Measurements from ENCODE around the gene TTC7B. TPM values are rescaled to one million over a fixed set of nuclear protein-coding genes. Genes with fewer than 3 reads are reported as not detected.

The TTC7B gene
- total RNA-seq, 1 experiment from 2014 or later = 21.3 TPM

- DNase-seq (ENCODE audit: low read depth) = no peak
Measured at GRCh38 chr14:90777358-90777757, 38.9 kb downstream of the TTC7B start.

- no peak for DNase-seq (ENCODE audit: low read depth)
Measured at GRCh38 chr14:90775441-90775840, 40.8 kb downstream of the TTC7B start.

GRCh38 chr14:90774316-90774715, 41.9 kb downstream of the TTC7B start:
- DNase-seq (ENCODE audit: low read depth) = no peak

- DNase-seq (ENCODE audit: low read depth) = no peak
Measured at GRCh38 chr14:90773705-90774104, 42.5 kb downstream of the TTC7B start.

- no peak for DNase-seq (ENCODE audit: low read depth)
Measured at GRCh38 chr14:90773196-90773486, 43.1 kb downstream of the TTC7B start.

GRCh38 chr14:90767899-90768298, 48.3 kb downstream of the TTC7B start:
- no peak for DNase-seq (ENCODE audit: low read depth)

GRCh38 chr14:90760591-90761316, 55.5 kb downstream of the TTC7B start:
- peak; percentile 48 for DNase-seq (ENCODE audit: low read depth)

GRCh38 chr14:90760078-90760444, 56.2 kb downstream of the TTC7B start:
- DNase-seq (ENCODE audit: low read depth) = no peak

- no peak for DNase-seq (ENCODE audit: low read depth)
Measured at GRCh38 chr14:90759370-90760077, 56.7 kb downstream of the TTC7B start.

- no peak for DNase-seq (ENCODE audit: low read depth)
Measured at GRCh38 chr14:90758959-90759358, 57.3 kb downstream of the TTC7B start.

- peak; percentile 97 for DNase-seq (ENCODE audit: low read depth)
Measured at GRCh38 chr14:90758028-90758889, 58.0 kb downstream of the TTC7B start.

GRCh38 chr14:90757452-90757851, 58.8 kb downstream of the TTC7B start:
- DNase-seq (ENCODE audit: low read depth) = no peak

- no peak for DNase-seq (ENCODE audit: low read depth)
Measured at GRCh38 chr14:90756755-90757345, 59.4 kb downstream of the TTC7B start.

- no peak for DNase-seq (ENCODE audit: low read depth)
Measured at GRCh38 chr14:90755661-90756304, 60.4 kb downstream of the TTC7B start.

- no peak for DNase-seq (ENCODE audit: low read depth)
Measured at GRCh38 chr14:90753456-90754005, 62.7 kb downstream of the TTC7B start.

GRCh38 chr14:90750701-90751100, 65.5 kb downstream of the TTC7B start:
- no peak for DNase-seq (ENCODE audit: low read depth)

GRCh38 chr14:90750191-90750590, 66.0 kb downstream of the TTC7B start:
- DNase-seq (ENCODE audit: low read depth) = no peak

GRCh38 chr14:90747909-90748308, 68.3 kb downstream of the TTC7B start:
- no peak for DNase-seq (ENCODE audit: low read depth)

- DNase-seq (ENCODE audit: low read depth) = no peak
Measured at GRCh38 chr14:90743826-90744225, 72.4 kb downstream of the TTC7B start.

- no peak for DNase-seq (ENCODE audit: low read depth)
Measured at GRCh38 chr14:90743425-90743824, 72.8 kb downstream of the TTC7B start.

GRCh38 chr14:90742729-90743128, 73.5 kb downstream of the TTC7B start:
- DNase-seq (ENCODE audit: low read depth) = no peak

- no peak for DNase-seq (ENCODE audit: low read depth)
Measured at GRCh38 chr14:90742252-90742651, 74.0 kb downstream of the TTC7B start.
